Inferior parietal cortex (tissue), 1 donor: ENCODE measurements around the gene ZNF23.

ENCODE experiments used
- DNase-seq: peaks from one replicate; pipeline ENCODE4 v3.0.0-alpha.2; 2016; ENCODE audit errors: extremely low spot score

The ZNF23 gene

GRCh38 chr16:71426880-71427615 is 35.0 kb downstream of the ZNF23 start:
- DNase-seq, result no peak

- DNase-seq, result peak; percentile 17
These were observed 35.8 kb downstream of the ZNF23 start for GRCh38 chr16:71426069-71426879.

GRCh38 chr16:71425746-71426068 is 36.3 kb downstream of the ZNF23 start:
- DNase-seq, result no peak

GRCh38 chr16:71424626-71425025 is 37.4 kb downstream of the ZNF23 start:
- DNase-seq, result no peak

GRCh38 chr16:71423865-71424264 is 38.2 kb downstream of the ZNF23 start:
- no peak for DNase-seq

- DNase-seq, result no peak
These were observed 39.0 kb downstream of the ZNF23 start for GRCh38 chr16:71423016-71423415.

- no peak for DNase-seq
These were observed 40.1 kb downstream of the ZNF23 start for GRCh38 chr16:71421911-71422310.

GRCh38 chr16:71414038-71414437 is 48.0 kb downstream of the ZNF23 start:
- no peak for DNase-seq

GRCh38 chr16:71413341-71413740 is 48.7 kb downstream of the ZNF23 start:
- no peak for DNase-seq

GRCh38 chr16:71412270-71413160 is 49.5 kb downstream of the ZNF23 start:
- DNase-seq, result peak; percentile 88

GRCh38 chr16:71410146-71410545 is 51.9 kb downstream of the ZNF23 start:
- DNase-seq, result no peak

- no peak for DNase-seq
These were observed 52.9 kb downstream of the ZNF23 start for GRCh38 chr16:71409011-71409775.

- no peak for DNase-seq
These were observed 53.5 kb downstream of the ZNF23 start for GRCh38 chr16:71408536-71408935.

GRCh38 chr16:71407731-71408130 is 54.3 kb downstream of the ZNF23 start:
- no peak for DNase-seq

GRCh38 chr16:71406724-71407123 is 55.3 kb downstream of the ZNF23 start:
- no peak for DNase-seq

GRCh38 chr16:71406316-71406715 is 55.7 kb downstream of the ZNF23 start:
- DNase-seq, result no peak

- no peak for DNase-seq
These were observed 57.7 kb downstream of the ZNF23 start for GRCh38 chr16:71404364-71404763.

GRCh38 chr16:71402674-71403073 is 59.4 kb downstream of the ZNF23 start:
- DNase-seq, result no peak

GRCh38 chr16:71402007-71402406 is 60.0 kb downstream of the ZNF23 start:
- DNase-seq, result no peak

GRCh38 chr16:71399801-71400563 is 62.1 kb downstream of the ZNF23 start:
- no peak for DNase-seq
